Upper lobe of left lung (tissue), 6 donors: Measurements from ENCODE around the gene AP3M1. TPM values are rescaled to one million over a fixed set of nuclear protein-coding genes. Genes with fewer than 3 reads are reported as not detected.

Experiments
- ATAC-seq, 2 donors: fragments of 200-7000 bp; cut with Tn5 transposase; one replicate each; pipeline ENCODE4 v1.9.1; 2022; ENCODE audit warnings: mild to moderate bottlenecking in 2 of 2, moderate library complexity in 2 of 2; ENCODE audit not compliant: low FRiP score in 2 of 2
- DNase-seq, 2 donors: peaks; one replicate each; pipeline ENCODE4 v3.0.0-alpha.2; 2019 to 2020
- H3K27ac ChIP-seq, 4 donors: fragments of 200-600 bp; sonication (generic); one replicate each; pipeline ENCODE4 v1.5.1; 2016 to 2019
- H3K27me3 ChIP-seq, 4 donors: fragments of 200-600 bp; sonication (generic); one replicate each; pipeline ENCODE4 v1.5.1; 2017 to 2019
- H3K36me3 ChIP-seq, 4 donors: fragments of 200-600 bp; sonication (generic); one replicate each; pipeline ENCODE4 v1.5.1; 2016 to 2019
- H3K4me1 ChIP-seq, 4 donors: fragments of 200-600 bp; sonication (generic); one replicate each; pipeline ENCODE4 v1.5.1; 2018 to 2019
- H3K4me3 ChIP-seq, 4 donors: fragments of 200-600 bp; sonication (generic); one replicate each; pipeline ENCODE4 v1.5.1; 2017 to 2019; ENCODE audit warnings: mild to moderate bottlenecking in 2 of 4, moderate library complexity in 1 of 4
- H3K9me3 ChIP-seq, 4 donors: fragments of 200-600 bp; sonication (generic); one replicate each; pipeline ENCODE4 v1.5.1; 2018 to 2019
- CTCF ChIP-seq, 6 experiments: fragments of 450-650 bp in 4 of 6; fragments of 200-600 bp in 2 of 6; sonication (generic) in 2 of 6; IDR thresholded peaks; one replicate each; pipeline ENCODE4 v1.5.1; 2016 to 2019; ENCODE audit warnings: antibody characterized with exemption in 6 of 6
- EP300 ChIP-seq, 4 donors: sonication (generic); formaldehyde crosslinking; IDR thresholded peaks; one replicate each; pipeline ENCODE4 v1.5.1; 2017; ENCODE audit warnings: antibody characterized with exemption in 4 of 4, control low read depth in 2 of 4
- POLR2A ChIP-seq, 4 donors: fragments of 450-650 bp; IDR thresholded peaks; one replicate each; pipeline ENCODE4 v1.5.1; 2016 to 2017; ENCODE audit warnings: antibody characterized with exemption in 4 of 4, mild to moderate bottlenecking in 2 of 4
- POLR2AphosphoS5 ChIP-seq, 2 donors: sonication (generic); formaldehyde crosslinking; IDR thresholded peaks; one replicate each; pipeline ENCODE4 v1.5.1; 2017; ENCODE audit warnings: antibody characterized with exemption in 2 of 2
- WGBS, 2 donors: methylation state at CpG; one replicate each; pipeline ENCODE4 v1.1.5; 2017 to 2018; 5-methylcytosine and 5-hydroxymethylcytosine counted together
- total RNA-seq, 6 donors: library from RNA; depleted of rRNA in 4 of 6; stranded (reverse); fragments of >200 nt in 4 of 6; gene quantifications; one replicate each; pipeline versions ENCODE4 v1.1.0 to v1.2.1, GENCODE V29; 2016 to 2021
- donor health status: DM: no; HTN: no; CAD: no; lungs with moderate emphysema.
- donor health status: DM: no; HTN: yes; CAD: no; lungs with severe emphysema.

AP3M1 gene
- total RNA-seq, 6 donors from 2014 or later: 11.4 to 36.1 (median 25.3) TPM

GRCh38 chr10:74088722-74089121 lies 61.9 kb downstream of the AP3M1 start:
- Histone ChIP-seq H3K4me3 (no peak overlapping the region), H3K27ac (no peak overlapping the region), H3K27me3 (no peaks in the 10 kb centered on the region), H3K36me3 (peaks cover 0 to 87% (median 35%) of the 10 kb centered on the region in 4 donors), H3K4me1 (peaks cover 0 to 8% (median 2%) of the 10 kb centered on the region in 4 donors), H3K9me3 (no peaks in the 10 kb centered on the region)
- TF ChIP-seq POLR2A (IDR thresholded peaks at IDR 0.05): no peak
- TF ChIP-seq POLR2AphosphoS5 (IDR thresholded peaks at IDR 0.05): no peak
- no peak for TF ChIP-seq EP300 (IDR thresholded peaks at IDR 0.05)
- no peak for TF ChIP-seq CTCF (IDR thresholded peaks at IDR 0.05)
- 56 to 79% methylated on average over 3 of the region's 3 CpGs for WGBS, 2 donors
- no peak for ATAC-seq
- no peak for DNase-seq

DNA sequence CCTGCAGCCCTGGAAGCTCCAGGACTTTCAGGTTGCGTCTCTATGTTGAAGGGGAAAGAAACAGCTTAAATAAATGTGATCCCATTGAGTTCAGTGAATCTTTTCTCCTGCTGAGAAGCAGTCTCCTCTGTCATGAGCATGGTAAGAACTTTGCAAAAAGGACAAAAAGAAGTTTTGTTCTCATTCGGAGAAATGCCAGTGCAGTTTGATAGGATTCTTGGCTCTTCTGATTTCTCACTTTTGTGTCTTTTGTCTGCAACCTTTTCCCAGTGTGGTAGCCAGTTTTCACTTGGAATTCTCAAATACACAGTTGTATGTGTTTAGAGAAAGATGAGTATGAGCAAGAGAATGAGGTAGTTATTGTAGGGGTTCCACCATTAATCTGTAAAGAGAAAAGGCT lies 64.3 kb downstream of the AP3M1 start:
- ATAC-seq (no peak), DNase-seq (no peak)
- TF ChIP-seq POLR2AphosphoS5 (IDR thresholded peaks at IDR 0.05) (no peak), CTCF (IDR thresholded peaks at IDR 0.05) (no peak)
- no peak overlapping the region for H3K27ac ChIP-seq
- H3K4me1 ChIP-seq: peaks cover 0 to 9% (median 6%) of the 10 kb centered on the region in 4 donors
- H3K27me3 ChIP-seq: no peaks in the 10 kb centered on the region
- H3K36me3 ChIP-seq: peaks cover 0 to 80% (median 31%) of the 10 kb centered on the region in 4 donors
- no peak overlapping the region for H3K4me3 ChIP-seq
- H3K9me3 ChIP-seq: no peaks in the 10 kb centered on the region
- WGBS, 2 donors: 89 to 92% methylated on average over 2 of the region's 2 CpGs

- no peaks in the 10 kb centered on the region for H3K27me3 ChIP-seq
- ATAC-seq: no peak
- H3K4me3 ChIP-seq: no peak overlapping the region
- TF ChIP-seq POLR2AphosphoS5 (IDR thresholded peaks at IDR 0.05) (no peak), POLR2A (IDR thresholded peaks at IDR 0.05) (no peak), EP300 (IDR thresholded peaks at IDR 0.05) (no peak), CTCF (IDR thresholded peaks at IDR 0.05) (no peak)
- 77 to 89% methylated on average over 3 of the region's 3 CpGs for WGBS, 2 donors
- H3K36me3 ChIP-seq: peaks cover 0 to 66% (median 18%) of the 10 kb centered on the region in 4 donors
- H3K27ac ChIP-seq: no peak overlapping the region
- H3K4me1 ChIP-seq: peaks cover 0 to 22% (median 11%) of the 10 kb centered on the region in 4 donors
- H3K9me3 ChIP-seq: no peaks in the 10 kb centered on the region
- DNase-seq: no peak
Observed at GRCh38 chr10:74084955-74085354, 65.7 kb downstream of the AP3M1 start.

DNA sequence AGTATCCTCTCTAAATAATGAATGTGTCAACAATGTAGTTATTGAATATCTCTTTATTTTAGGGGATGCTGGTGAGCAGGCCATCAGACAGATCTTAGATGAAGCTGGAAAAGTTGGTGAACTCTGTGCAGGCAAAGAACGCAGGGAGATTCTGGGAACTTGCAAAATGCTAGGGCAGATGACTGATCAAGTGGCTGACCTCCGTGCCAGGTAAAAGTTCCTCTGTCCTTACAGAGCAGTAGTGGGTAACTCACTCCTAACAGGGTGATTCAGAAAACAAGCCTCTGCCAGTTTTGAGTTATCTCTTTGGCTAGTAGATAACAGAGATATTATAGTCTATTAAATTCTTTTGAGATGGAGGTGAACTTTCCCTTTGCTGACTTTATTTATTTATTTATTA lies 67.3 kb downstream of the AP3M1 start:
- peaks cover 0 to 33% (median 10%) of the 10 kb centered on the region in 4 donors for H3K4me1 ChIP-seq
- H3K27me3 ChIP-seq: no peaks in the 10 kb centered on the region
- no peak overlapping the region for H3K27ac ChIP-seq
- TF ChIP-seq CTCF (IDR thresholded peaks at IDR 0.05) (no peak), POLR2A (IDR thresholded peaks at IDR 0.05) (no peak), POLR2AphosphoS5 (IDR thresholded peaks at IDR 0.05) (no peak), EP300 (IDR thresholded peaks at IDR 0.05) (no peak)
- ATAC-seq (no peak), DNase-seq (no peak)
- 81 to 91% methylated on average over 2 of the region's 2 CpGs for WGBS, 2 donors
- H3K36me3 ChIP-seq: peaks cover 0 to 51% (median 16%) of the 10 kb centered on the region in 4 donors
- no peaks in the 10 kb centered on the region for H3K9me3 ChIP-seq
- no peak overlapping the region for H3K4me3 ChIP-seq

DNA sequence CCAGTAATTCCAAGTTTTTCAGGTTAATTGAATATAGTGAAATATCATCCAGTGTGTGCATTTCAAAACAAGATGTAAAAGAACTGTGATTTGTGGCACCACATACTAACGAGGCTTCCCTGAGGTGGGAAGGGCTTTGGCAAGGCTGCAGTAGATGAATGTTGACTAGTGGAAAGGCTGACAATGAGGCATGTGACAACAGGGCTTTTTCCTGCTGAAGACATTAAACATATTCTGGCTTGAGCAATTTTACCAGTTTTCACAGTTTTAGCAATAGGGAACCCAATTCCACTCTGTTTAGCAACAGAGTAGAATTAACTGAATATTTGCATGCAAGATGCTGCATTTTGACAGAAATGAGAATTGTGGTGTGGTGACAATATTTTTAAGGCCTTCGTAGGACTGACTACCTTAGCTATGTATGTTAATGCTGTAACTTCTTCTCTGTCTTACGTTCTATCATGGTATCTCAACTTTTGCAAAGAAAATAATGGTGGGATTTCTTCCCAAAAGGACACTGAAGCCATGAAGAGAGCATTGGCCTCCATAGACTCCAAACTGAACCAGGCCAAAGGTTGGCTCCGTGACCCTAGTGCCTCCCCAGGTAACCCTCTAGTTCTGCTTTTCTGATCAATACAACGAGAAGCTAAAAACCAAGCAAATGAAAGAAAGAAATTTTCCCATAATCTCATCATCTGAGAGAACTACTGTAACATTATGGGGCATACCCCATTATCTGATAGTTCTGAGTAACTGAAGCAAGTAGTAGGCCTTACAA lies 68.5 kb downstream of the AP3M1 start:
- TF ChIP-seq POLR2A (IDR thresholded peaks at IDR 0.05) (no peak), CTCF (IDR thresholded peaks at IDR 0.05) (no peak), EP300 (IDR thresholded peaks at IDR 0.05) (peak in 1 of 4 donors; percentile 8), POLR2AphosphoS5 (IDR thresholded peaks at IDR 0.05) (no peak)
- no peaks in the 10 kb centered on the region for H3K9me3 ChIP-seq
- H3K27me3 ChIP-seq: no peaks in the 10 kb centered on the region
- 52 to 67% methylated on average over 5 of the region's 5 CpGs for WGBS, 2 donors
- no peak overlapping the region for H3K27ac ChIP-seq
- no peak overlapping the region for H3K4me3 ChIP-seq
- peaks cover 0 to 33% (median 10%) of the 10 kb centered on the region in 4 donors for H3K4me1 ChIP-seq
- H3K36me3 ChIP-seq: peaks cover 0 to 57% (median 16%) of the 10 kb centered on the region in 4 donors
- no peak for DNase-seq
- ATAC-seq: no peak
